WTC11 (cell line): ENCODE data around the gene CLCN6. TPM values are rescaled to one million over a fixed set of nuclear protein-coding genes. Genes with fewer than 3 reads are reported as not detected.

ENCODE experiments used
- ATF1 ChIP-seq: sonication (generic); formaldehyde crosslinking; IDR thresholded peaks from 2 replicates; pipeline ENCODE4 v1.8.1; 2023; ENCODE audit warnings: mild to moderate bottlenecking, moderate library complexity, missing genetic modification reagents
- CREM ChIP-seq: sonication (generic); formaldehyde crosslinking; IDR thresholded peaks from 2 replicates; pipeline ENCODE4 v1.8.1; 2022; ENCODE audit warnings: mild to moderate bottlenecking, missing genetic modification reagents, moderate library complexity
- ETV6 ChIP-seq: sonication (generic); formaldehyde crosslinking; IDR thresholded peaks from 2 replicates; pipeline ENCODE4 v1.8.1; 2022; ENCODE audit warnings: mild to moderate bottlenecking, missing genetic modification reagents
- FOXJ3 ChIP-seq: sonication (generic); formaldehyde crosslinking; IDR thresholded peaks from 2 replicates; pipeline ENCODE4 v1.9.0; 2021; ENCODE audit warnings: missing genetic modification reagents, mild to moderate bottlenecking, borderline replicate concordance
- HMGA2 ChIP-seq: fragments of 250-450 bp; sonication (Bioruptor Pico); IDR thresholded peaks from 2 replicates; pipeline ENCODE4 v1.4.0; 2021; ENCODE audit warnings: mild to moderate bottlenecking, moderate library complexity
- JAZF1 ChIP-seq: fragments of 250-450 bp; sonication (Bioruptor Pico); IDR thresholded peaks from 2 replicates; pipeline ENCODE4 v1.9.0; 2021; ENCODE audit warnings: moderate library complexity, mild to moderate bottlenecking, inconsistent platforms
- MXD4 ChIP-seq: fragments of 250-450 bp; sonication (Bioruptor Pico); IDR thresholded peaks from 2 replicates; pipeline ENCODE4 v1.8.0; 2021; ENCODE audit warnings: mild to moderate bottlenecking, moderate library complexity, borderline replicate concordance
- MYBL2 ChIP-seq: sonication (generic); formaldehyde crosslinking; IDR thresholded peaks from 2 replicates; pipeline ENCODE4 v1.8.1; 2023; ENCODE audit warnings: mild to moderate bottlenecking, moderate library complexity, missing genetic modification reagents
- NFATC4 ChIP-seq: fragments of 250-450 bp; sonication (Bioruptor Pico); IDR thresholded peaks from 2 replicates; pipeline ENCODE4 v1.9.0; 2021; ENCODE audit warnings: mild to moderate bottlenecking
- NFYB ChIP-seq: sonication (generic); formaldehyde crosslinking; conservative IDR thresholded peaks from 2 replicates; pipeline ENCODE4 v1.8.0; 2022; ENCODE audit warnings: low read depth, missing genetic modification reagents
- OVOL2 ChIP-seq: fragments of 250-450 bp; sonication (Bioruptor Pico); IDR thresholded peaks from 2 replicates; pipeline ENCODE4 v1.9.0; 2021; ENCODE audit warnings: mild to moderate bottlenecking, borderline replicate concordance
- SMAD3 ChIP-seq: sonication (generic); formaldehyde crosslinking; IDR thresholded peaks from 2 replicates; pipeline ENCODE4 v1.8.0; 2022; ENCODE audit warnings: missing genetic modification reagents, mild to moderate bottlenecking, borderline replicate concordance
- SP1 ChIP-seq: sonication (generic); formaldehyde crosslinking; conservative IDR thresholded peaks from 2 replicates; pipeline ENCODE4 v1.8.1; 2022; ENCODE audit warnings: missing genetic modification reagents
- TEAD4 ChIP-seq: sonication (generic); formaldehyde crosslinking; IDR thresholded peaks from 2 replicates; pipeline ENCODE4 v1.8.0; 2022; ENCODE audit warnings: mild to moderate bottlenecking, missing genetic modification reagents
- ZNF121 ChIP-seq: sonication (generic); formaldehyde crosslinking; IDR thresholded peaks from 2 replicates; pipeline ENCODE4 v1.8.0; 2023; ENCODE audit warnings: missing genetic modification reagents
- ZNF138 ChIP-seq: sonication (generic); formaldehyde crosslinking; conservative IDR thresholded peaks from 2 replicates; pipeline ENCODE4 v1.8.1; 2022; ENCODE audit warnings: mild to moderate bottlenecking, moderate library complexity, missing genetic modification reagents
- ZNF396 ChIP-seq: fragments of 250-450 bp; sonication (Bioruptor Pico); IDR thresholded peaks from 2 replicates; pipeline ENCODE4 v1.8.0; 2021; ENCODE audit warnings: mild to moderate bottlenecking, moderate library complexity, borderline replicate concordance
- ZNF416 ChIP-seq: fragments of 250-450 bp; sonication (Bioruptor Pico); IDR thresholded peaks from 2 replicates; pipeline ENCODE4 v1.9.0; 2021; ENCODE audit warnings: mild to moderate bottlenecking, inconsistent platforms
- total RNA-seq: library from RNA; stranded (reverse); gene quantifications from 3 replicates; pipeline ENCODE4 v1.2.3, GENCODE V29; 2021
- TF ChIP-seq, protein P1 (sequence below): fragments of 250-450 bp; sonication (Bioruptor Pico); IDR thresholded peaks from 2 replicates; pipeline ENCODE4 v2.1.2; 2022; ENCODE audit warnings: mild to moderate bottlenecking, moderate library complexity
- TF ChIP-seq, protein P2 (sequence below): sonication (generic); formaldehyde crosslinking; IDR thresholded peaks from 2 replicates; pipeline ENCODE4 v1.8.1; 2023; ENCODE audit warnings: mild to moderate bottlenecking, missing genetic modification reagents
- TF ChIP-seq, protein P3 (sequence below): sonication (generic); formaldehyde crosslinking; IDR thresholded peaks from 2 replicates; pipeline ENCODE4 v1.8.0; 2023; ENCODE audit warnings: mild to moderate bottlenecking, missing genetic modification reagents
- TF ChIP-seq, protein P4 (sequence below): fragments of 250-450 bp; sonication (Bioruptor Pico); IDR thresholded peaks from 2 replicates; pipeline ENCODE4 v1.9.0; 2021; ENCODE audit warnings: moderate library complexity, mild to moderate bottlenecking, inconsistent platforms, borderline replicate concordance
- TF ChIP-seq, protein P5 (sequence below): sonication (generic); formaldehyde crosslinking; conservative IDR thresholded peaks from 2 replicates; pipeline ENCODE4 v1.8.1; 2023; ENCODE audit warnings: mild to moderate bottlenecking, low read depth, missing genetic modification reagents, moderate library complexity
- TF ChIP-seq, protein P6 (sequence below): sonication (generic); formaldehyde crosslinking; IDR thresholded peaks from 2 replicates; pipeline ENCODE4 v1.8.0; 2022; ENCODE audit warnings: mild to moderate bottlenecking, missing genetic modification reagents
- TF ChIP-seq, protein P7 (sequence below): fragments of 250-450 bp; sonication (Bioruptor Pico); IDR thresholded peaks from 2 replicates; pipeline ENCODE4 v1.9.0; 2021; ENCODE audit warnings: mild to moderate bottlenecking, borderline replicate concordance

The CLCN6 gene
- total RNA-seq, 1 experiment from 2014 or later: 22.3 TPM

DNA sequence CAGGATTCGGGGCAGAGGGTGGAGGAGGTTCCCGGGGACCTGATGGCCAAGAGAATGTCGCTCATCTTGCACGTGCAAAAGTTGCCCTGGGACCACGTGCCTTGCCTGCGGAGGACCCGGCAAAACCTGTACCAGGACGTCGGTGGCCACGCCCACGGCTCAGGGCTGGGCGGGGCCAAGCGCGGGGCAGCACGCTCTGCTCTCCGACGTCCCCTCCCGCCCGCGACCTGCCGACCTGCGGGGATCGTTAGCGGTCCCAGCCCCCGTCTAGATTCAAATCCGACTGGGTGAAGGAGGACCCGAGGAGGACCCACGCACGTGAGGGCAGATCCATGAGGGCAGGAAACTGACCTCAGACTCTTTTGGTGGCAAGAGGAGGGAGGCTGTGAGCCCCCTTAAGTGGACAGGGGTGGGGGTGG is 44.0 kb upstream of the CLCN6 start, which contains the start of gene C1orf167 (continued):
- TF ChIP-seq CREM (CRISPR knock-in tag) (no peak; the same call in 1 of the 2 replicates), ZNF138 (no peak), JAZF1 (CRISPR knock-in tag) (no peak), SMAD3 (CRISPR knock-in tag) (peak; percentile 93; the same call in 1 of the 2 replicates), SP1 (CRISPR knock-in tag) (peak; percentile 80), NFATC4 (CRISPR knock-in tag) (no peak), ZNF121 (CRISPR knock-in tag) (no peak), FOXJ3 (CRISPR knock-in tag) (no peak), ETV6 (peak; percentile 75; the same call in 1 of the 2 replicates), ZNF416 (CRISPR knock-in tag) (no peak), TEAD4 (no peak), HMGA2 (CRISPR knock-in tag) (no peak), ZNF396 (no peak), NFYB (0 out of 2 replicates have a peak, but pooled peaks have one; percentile 24), OVOL2 (CRISPR knock-in tag) (no peak), ATF1 (CRISPR knock-in tag) (0 out of 2 replicates have a peak, but pooled peaks have one; percentile 60), MYBL2 (CRISPR knock-in tag) (peak; percentile 76), MXD4 (CRISPR knock-in tag) (no peak)
- TF ChIP-seq, protein P1, sequence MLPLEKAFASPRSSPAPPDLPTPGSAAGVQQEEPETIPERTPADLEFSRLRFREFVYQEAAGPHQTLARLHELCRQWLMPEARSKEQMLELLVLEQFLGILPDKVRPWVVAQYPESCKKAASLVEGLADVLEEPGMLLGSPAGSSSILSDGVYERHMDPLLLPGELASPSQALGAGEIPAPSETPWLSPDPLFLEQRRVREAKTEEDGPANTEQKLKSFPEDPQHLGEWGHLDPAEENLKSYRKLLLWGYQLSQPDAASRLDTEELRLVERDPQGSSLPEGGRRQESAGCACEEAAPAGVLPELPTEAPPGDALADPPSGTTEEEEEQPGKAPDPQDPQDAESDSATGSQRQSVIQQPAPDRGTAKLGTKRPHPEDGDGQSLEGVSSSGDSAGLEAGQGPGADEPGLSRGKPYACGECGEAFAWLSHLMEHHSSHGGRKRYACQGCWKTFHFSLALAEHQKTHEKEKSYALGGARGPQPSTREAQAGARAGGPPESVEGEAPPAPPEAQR (CRISPR knock-in tag): no peak
- TF ChIP-seq, protein P2, sequence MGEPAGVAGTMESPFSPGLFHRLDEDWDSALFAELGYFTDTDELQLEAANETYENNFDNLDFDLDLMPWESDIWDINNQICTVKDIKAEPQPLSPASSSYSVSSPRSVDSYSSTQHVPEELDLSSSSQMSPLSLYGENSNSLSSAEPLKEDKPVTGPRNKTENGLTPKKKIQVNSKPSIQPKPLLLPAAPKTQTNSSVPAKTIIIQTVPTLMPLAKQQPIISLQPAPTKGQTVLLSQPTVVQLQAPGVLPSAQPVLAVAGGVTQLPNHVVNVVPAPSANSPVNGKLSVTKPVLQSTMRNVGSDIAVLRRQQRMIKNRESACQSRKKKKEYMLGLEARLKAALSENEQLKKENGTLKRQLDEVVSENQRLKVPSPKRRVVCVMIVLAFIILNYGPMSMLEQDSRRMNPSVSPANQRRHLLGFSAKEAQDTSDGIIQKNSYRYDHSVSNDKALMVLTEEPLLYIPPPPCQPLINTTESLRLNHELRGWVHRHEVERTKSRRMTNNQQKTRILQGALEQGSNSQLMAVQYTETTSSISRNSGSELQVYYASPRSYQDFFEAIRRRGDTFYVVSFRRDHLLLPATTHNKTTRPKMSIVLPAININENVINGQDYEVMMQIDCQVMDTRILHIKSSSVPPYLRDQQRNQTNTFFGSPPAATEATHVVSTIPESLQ (CRISPR knock-in tag): no peak
- TF ChIP-seq, protein P3, sequence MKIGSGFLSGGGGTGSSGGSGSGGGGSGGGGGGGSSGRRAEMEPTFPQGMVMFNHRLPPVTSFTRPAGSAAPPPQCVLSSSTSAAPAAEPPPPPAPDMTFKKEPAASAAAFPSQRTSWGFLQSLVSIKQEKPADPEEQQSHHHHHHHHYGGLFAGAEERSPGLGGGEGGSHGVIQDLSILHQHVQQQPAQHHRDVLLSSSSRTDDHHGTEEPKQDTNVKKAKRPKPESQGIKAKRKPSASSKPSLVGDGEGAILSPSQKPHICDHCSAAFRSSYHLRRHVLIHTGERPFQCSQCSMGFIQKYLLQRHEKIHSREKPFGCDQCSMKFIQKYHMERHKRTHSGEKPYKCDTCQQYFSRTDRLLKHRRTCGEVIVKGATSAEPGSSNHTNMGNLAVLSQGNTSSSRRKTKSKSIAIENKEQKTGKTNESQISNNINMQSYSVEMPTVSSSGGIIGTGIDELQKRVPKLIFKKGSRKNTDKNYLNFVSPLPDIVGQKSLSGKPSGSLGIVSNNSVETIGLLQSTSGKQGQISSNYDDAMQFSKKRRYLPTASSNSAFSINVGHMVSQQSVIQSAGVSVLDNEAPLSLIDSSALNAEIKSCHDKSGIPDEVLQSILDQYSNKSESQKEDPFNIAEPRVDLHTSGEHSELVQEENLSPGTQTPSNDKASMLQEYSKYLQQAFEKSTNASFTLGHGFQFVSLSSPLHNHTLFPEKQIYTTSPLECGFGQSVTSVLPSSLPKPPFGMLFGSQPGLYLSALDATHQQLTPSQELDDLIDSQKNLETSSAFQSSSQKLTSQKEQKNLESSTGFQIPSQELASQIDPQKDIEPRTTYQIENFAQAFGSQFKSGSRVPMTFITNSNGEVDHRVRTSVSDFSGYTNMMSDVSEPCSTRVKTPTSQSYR (CRISPR knock-in tag): peak; percentile 85
- TF ChIP-seq, protein P4, sequence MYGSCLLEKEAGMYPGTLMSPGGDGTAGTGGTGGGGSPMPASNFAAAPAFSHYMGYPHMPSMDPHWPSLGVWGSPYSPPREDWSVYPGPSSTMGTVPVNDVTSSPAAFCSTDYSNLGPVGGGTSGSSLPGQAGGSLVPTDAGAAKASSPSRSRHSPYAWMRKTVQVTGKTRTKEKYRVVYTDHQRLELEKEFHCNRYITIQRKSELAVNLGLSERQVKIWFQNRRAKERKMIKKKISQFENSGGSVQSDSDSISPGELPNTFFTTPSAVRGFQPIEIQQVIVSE (CRISPR knock-in tag): no peak
- TF ChIP-seq, protein P5, sequence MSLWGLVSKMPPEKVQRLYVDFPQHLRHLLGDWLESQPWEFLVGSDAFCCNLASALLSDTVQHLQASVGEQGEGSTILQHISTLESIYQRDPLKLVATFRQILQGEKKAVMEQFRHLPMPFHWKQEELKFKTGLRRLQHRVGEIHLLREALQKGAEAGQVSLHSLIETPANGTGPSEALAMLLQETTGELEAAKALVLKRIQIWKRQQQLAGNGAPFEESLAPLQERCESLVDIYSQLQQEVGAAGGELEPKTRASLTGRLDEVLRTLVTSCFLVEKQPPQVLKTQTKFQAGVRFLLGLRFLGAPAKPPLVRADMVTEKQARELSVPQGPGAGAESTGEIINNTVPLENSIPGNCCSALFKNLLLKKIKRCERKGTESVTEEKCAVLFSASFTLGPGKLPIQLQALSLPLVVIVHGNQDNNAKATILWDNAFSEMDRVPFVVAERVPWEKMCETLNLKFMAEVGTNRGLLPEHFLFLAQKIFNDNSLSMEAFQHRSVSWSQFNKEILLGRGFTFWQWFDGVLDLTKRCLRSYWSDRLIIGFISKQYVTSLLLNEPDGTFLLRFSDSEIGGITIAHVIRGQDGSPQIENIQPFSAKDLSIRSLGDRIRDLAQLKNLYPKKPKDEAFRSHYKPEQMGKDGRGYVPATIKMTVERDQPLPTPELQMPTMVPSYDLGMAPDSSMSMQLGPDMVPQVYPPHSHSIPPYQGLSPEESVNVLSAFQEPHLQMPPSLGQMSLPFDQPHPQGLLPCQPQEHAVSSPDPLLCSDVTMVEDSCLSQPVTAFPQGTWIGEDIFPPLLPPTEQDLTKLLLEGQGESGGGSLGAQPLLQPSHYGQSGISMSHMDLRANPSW (CRISPR knock-in tag): no peak
- TF ChIP-seq, protein P6, sequence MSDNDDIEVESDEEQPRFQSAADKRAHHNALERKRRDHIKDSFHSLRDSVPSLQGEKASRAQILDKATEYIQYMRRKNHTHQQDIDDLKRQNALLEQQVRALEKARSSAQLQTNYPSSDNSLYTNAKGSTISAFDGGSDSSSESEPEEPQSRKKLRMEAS (CRISPR knock-in tag): peak; percentile 98
- TF ChIP-seq, protein P7, sequence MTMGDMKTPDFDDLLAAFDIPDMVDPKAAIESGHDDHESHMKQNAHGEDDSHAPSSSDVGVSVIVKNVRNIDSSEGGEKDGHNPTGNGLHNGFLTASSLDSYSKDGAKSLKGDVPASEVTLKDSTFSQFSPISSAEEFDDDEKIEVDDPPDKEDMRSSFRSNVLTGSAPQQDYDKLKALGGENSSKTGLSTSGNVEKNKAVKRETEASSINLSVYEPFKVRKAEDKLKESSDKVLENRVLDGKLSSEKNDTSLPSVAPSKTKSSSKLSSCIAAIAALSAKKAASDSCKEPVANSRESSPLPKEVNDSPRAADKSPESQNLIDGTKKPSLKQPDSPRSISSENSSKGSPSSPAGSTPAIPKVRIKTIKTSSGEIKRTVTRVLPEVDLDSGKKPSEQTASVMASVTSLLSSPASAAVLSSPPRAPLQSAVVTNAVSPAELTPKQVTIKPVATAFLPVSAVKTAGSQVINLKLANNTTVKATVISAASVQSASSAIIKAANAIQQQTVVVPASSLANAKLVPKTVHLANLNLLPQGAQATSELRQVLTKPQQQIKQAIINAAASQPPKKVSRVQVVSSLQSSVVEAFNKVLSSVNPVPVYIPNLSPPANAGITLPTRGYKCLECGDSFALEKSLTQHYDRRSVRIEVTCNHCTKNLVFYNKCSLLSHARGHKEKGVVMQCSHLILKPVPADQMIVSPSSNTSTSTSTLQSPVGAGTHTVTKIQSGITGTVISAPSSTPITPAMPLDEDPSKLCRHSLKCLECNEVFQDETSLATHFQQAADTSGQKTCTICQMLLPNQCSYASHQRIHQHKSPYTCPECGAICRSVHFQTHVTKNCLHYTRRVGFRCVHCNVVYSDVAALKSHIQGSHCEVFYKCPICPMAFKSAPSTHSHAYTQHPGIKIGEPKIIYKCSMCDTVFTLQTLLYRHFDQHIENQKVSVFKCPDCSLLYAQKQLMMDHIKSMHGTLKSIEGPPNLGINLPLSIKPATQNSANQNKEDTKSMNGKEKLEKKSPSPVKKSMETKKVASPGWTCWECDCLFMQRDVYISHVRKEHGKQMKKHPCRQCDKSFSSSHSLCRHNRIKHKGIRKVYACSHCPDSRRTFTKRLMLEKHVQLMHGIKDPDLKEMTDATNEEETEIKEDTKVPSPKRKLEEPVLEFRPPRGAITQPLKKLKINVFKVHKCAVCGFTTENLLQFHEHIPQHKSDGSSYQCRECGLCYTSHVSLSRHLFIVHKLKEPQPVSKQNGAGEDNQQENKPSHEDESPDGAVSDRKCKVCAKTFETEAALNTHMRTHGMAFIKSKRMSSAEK (CRISPR knock-in tag): no peak
